Measurements from ENCODE around the gene RNF2.
"Not testable (repeated sequence)": the region's sequence is repeated elsewhere in the genome, so short reads cannot be mapped to it uniquely, and the experiment has no call there.

RNF2 gene

GRCh38 chr1:185044981-185045813, at the start of gene RNF2:
Gene RNF2, plus strand, starts transcription at chr1:185045558. Its CDS starts 41,996 bp downstream, at chr1:185087554.
- Histone ChIP-seq H2AFZ (ENCODE audit: low read length, unreplicated experiment) (peak within 1 kb of the TSS; percentile 86), H3K27me3 (ENCODE audit: insufficient read depth, low read length) (no peaks in the 10 kb centered on the region), H3K4me1 (ENCODE audit: control insufficient read depth, insufficient read depth, low read length, unreplicated experiment) (peaks cover 20% of the 10 kb centered on the region), H3K79me2 (ENCODE audit: control insufficient read depth, insufficient read depth, low read length, unreplicated experiment) (peaks cover 38% of the 10 kb centered on the region), H3K4me3 (ENCODE audit: low read depth, low read length) (peak within 1 kb of the TSS; percentile 83), H3K27ac (ENCODE audit: low read depth, low read length) (no peak within 1 kb of the TSS), H3K36me3 (ENCODE audit: insufficient read depth, low read length) (no peaks in the 10 kb centered on the region)

GRCh38 chr1:184999974-185000373, 45.4 kb upstream of the RNF2 start:
- H3K4me1 ChIP-seq (ENCODE audit: control insufficient read depth, insufficient read depth, low read length, unreplicated experiment); H3K36me3 ChIP-seq (ENCODE audit: insufficient read depth, low read length); H3K4me3 ChIP-seq (ENCODE audit: low read depth, low read length); H3K27ac ChIP-seq (ENCODE audit: low read depth, low read length); H3K79me2 ChIP-seq (ENCODE audit: control insufficient read depth, insufficient read depth, low read length, unreplicated experiment); H2AFZ ChIP-seq (ENCODE audit: low read length, unreplicated experiment): not testable (repeated sequence)
- H3K27me3 ChIP-seq (ENCODE audit: insufficient read depth, low read length): peaks cover 14% of the 10 kb centered on the region; the same call in 1 of the 2 replicates

GRCh38 chr1:185001312-185001880, 44.0 kb upstream of the RNF2 start:
- H2AFZ ChIP-seq (ENCODE audit: low read length, unreplicated experiment); H3K36me3 ChIP-seq (ENCODE audit: insufficient read depth, low read length); H3K79me2 ChIP-seq (ENCODE audit: control insufficient read depth, insufficient read depth, low read length, unreplicated experiment); H3K4me1 ChIP-seq (ENCODE audit: control insufficient read depth, insufficient read depth, low read length, unreplicated experiment); H3K4me3 ChIP-seq (ENCODE audit: low read depth, low read length); H3K27ac ChIP-seq (ENCODE audit: low read depth, low read length): not testable (repeated sequence)
- H3K27me3 ChIP-seq (ENCODE audit: insufficient read depth, low read length): peaks cover 13% of the 10 kb centered on the region; the same call in 1 of the 2 replicates

- Histone ChIP-seq H3K27ac (ENCODE audit: low read depth, low read length) (no peak overlapping the region), H3K36me3 (ENCODE audit: insufficient read depth, low read length) (no peaks in the 10 kb centered on the region), H3K4me1 (ENCODE audit: control insufficient read depth, insufficient read depth, low read length, unreplicated experiment) (no peaks in the 10 kb centered on the region), H2AFZ (ENCODE audit: low read length, unreplicated experiment) (no peak overlapping the region), H3K27me3 (ENCODE audit: insufficient read depth, low read length) (peaks cover 5% of the 10 kb centered on the region; the same call in 1 of the 2 replicates), H3K4me3 (ENCODE audit: low read depth, low read length) (no peak overlapping the region), H3K79me2 (ENCODE audit: control insufficient read depth, insufficient read depth, low read length, unreplicated experiment) (no peaks in the 10 kb centered on the region)
These were observed 36.5 kb upstream of the RNF2 start for GRCh38 chr1:185008838-185009237.

- H2AFZ ChIP-seq (ENCODE audit: low read length, unreplicated experiment): no peak overlapping the region
These were observed 35.0 kb upstream of the RNF2 start for GRCh38 chr1:185010361-185010760.

GRCh38 chr1:185014941-185015340, 30.4 kb upstream of the RNF2 start:
- H3K36me3 ChIP-seq (ENCODE audit: insufficient read depth, low read length): no peaks in the 10 kb centered on the region
- no peak overlapping the region for H2AFZ ChIP-seq (ENCODE audit: low read length, unreplicated experiment)
- no peaks in the 10 kb centered on the region for H3K79me2 ChIP-seq (ENCODE audit: control insufficient read depth, insufficient read depth, low read length, unreplicated experiment)
- 0 out of 2 replicates have a peak, but pooled peaks cover 5% of the 10 kb centered on the region for H3K27me3 ChIP-seq (ENCODE audit: insufficient read depth, low read length)
- H3K27ac ChIP-seq (ENCODE audit: low read depth, low read length): no peak overlapping the region
- peaks cover 11% of the 10 kb centered on the region for H3K4me1 ChIP-seq (ENCODE audit: control insufficient read depth, insufficient read depth, low read length, unreplicated experiment)
- H3K4me3 ChIP-seq (ENCODE audit: low read depth, low read length): no peak overlapping the region

More at GRCh38 chr1:185010361-185010760, 35.0 kb upstream of the RNF2 start:
- H3K27me3 ChIP-seq (ENCODE audit: insufficient read depth, low read length): peaks cover 5% of the 10 kb centered on the region; the same call in 1 of the 2 replicates
- H3K27ac ChIP-seq (ENCODE audit: low read depth, low read length): no peak overlapping the region
- H3K4me1 ChIP-seq (ENCODE audit: control insufficient read depth, insufficient read depth, low read length, unreplicated experiment): no peaks in the 10 kb centered on the region
- H3K36me3 ChIP-seq (ENCODE audit: insufficient read depth, low read length): no peaks in the 10 kb centered on the region
- H3K79me2 ChIP-seq (ENCODE audit: control insufficient read depth, insufficient read depth, low read length, unreplicated experiment): no peaks in the 10 kb centered on the region
- H3K4me3 ChIP-seq (ENCODE audit: low read depth, low read length): no peak overlapping the region

GRCh38 chr1:185015631-185016030, 29.7 kb upstream of the RNF2 start:
- H3K27ac ChIP-seq (ENCODE audit: low read depth, low read length): no peak overlapping the region
- no peak overlapping the region for H3K4me3 ChIP-seq (ENCODE audit: low read depth, low read length)
- H3K4me1 ChIP-seq (ENCODE audit: control insufficient read depth, insufficient read depth, low read length, unreplicated experiment): peaks cover 11% of the 10 kb centered on the region
- no peaks in the 10 kb centered on the region for H3K79me2 ChIP-seq (ENCODE audit: control insufficient read depth, insufficient read depth, low read length, unreplicated experiment)
- H3K36me3 ChIP-seq (ENCODE audit: insufficient read depth, low read length): no peaks in the 10 kb centered on the region
- H3K27me3 ChIP-seq (ENCODE audit: insufficient read depth, low read length): 0 out of 2 replicates have a peak, but pooled peaks cover 5% of the 10 kb centered on the region
- H2AFZ ChIP-seq (ENCODE audit: low read length, unreplicated experiment): no peak overlapping the region

GRCh38 chr1:185016880-185017279, 28.5 kb upstream of the RNF2 start:
- Histone ChIP-seq H3K79me2 (ENCODE audit: control insufficient read depth, insufficient read depth, low read length, unreplicated experiment) (no peaks in the 10 kb centered on the region), H3K4me3 (ENCODE audit: low read depth, low read length) (peak overlapping the region; percentile 17; the same call in 1 of the 2 replicates), H3K27me3 (ENCODE audit: insufficient read depth, low read length) (no peaks in the 10 kb centered on the region), H3K36me3 (ENCODE audit: insufficient read depth, low read length) (no peaks in the 10 kb centered on the region), H3K4me1 (ENCODE audit: control insufficient read depth, insufficient read depth, low read length, unreplicated experiment) (peaks cover 11% of the 10 kb centered on the region), H3K27ac (ENCODE audit: low read depth, low read length) (peak overlapping the region; percentile 60), H2AFZ (ENCODE audit: low read length, unreplicated experiment) (peak overlapping the region; percentile 31)

- Histone ChIP-seq H3K36me3 (ENCODE audit: insufficient read depth, low read length) (no peaks in the 10 kb centered on the region), H3K27me3 (ENCODE audit: insufficient read depth, low read length) (no peaks in the 10 kb centered on the region), H3K4me1 (ENCODE audit: control insufficient read depth, insufficient read depth, low read length, unreplicated experiment) (peaks cover 11% of the 10 kb centered on the region), H3K4me3 (ENCODE audit: low read depth, low read length) (no peak overlapping the region; the same call in 1 of the 2 replicates), H3K27ac (ENCODE audit: low read depth, low read length) (peak overlapping the region; percentile 60), H2AFZ (ENCODE audit: low read length, unreplicated experiment) (peak overlapping the region; percentile 31), H3K79me2 (ENCODE audit: control insufficient read depth, insufficient read depth, low read length, unreplicated experiment) (no peaks in the 10 kb centered on the region)
These were observed 28.0 kb upstream of the RNF2 start for GRCh38 chr1:185017338-185017737.

GRCh38 chr1:185017966-185018365, 27.4 kb upstream of the RNF2 start:
- no peaks in the 10 kb centered on the region for H3K27me3 ChIP-seq (ENCODE audit: insufficient read depth, low read length)
- H2AFZ ChIP-seq (ENCODE audit: low read length, unreplicated experiment): no peak overlapping the region
- H3K27ac ChIP-seq (ENCODE audit: low read depth, low read length): peak overlapping the region; percentile 41; the same call in 1 of the 2 replicates
- no peaks in the 10 kb centered on the region for H3K79me2 ChIP-seq (ENCODE audit: control insufficient read depth, insufficient read depth, low read length, unreplicated experiment)
- H3K4me1 ChIP-seq (ENCODE audit: control insufficient read depth, insufficient read depth, low read length, unreplicated experiment): peaks cover 11% of the 10 kb centered on the region
- no peak overlapping the region for H3K4me3 ChIP-seq (ENCODE audit: low read depth, low read length)
- H3K36me3 ChIP-seq (ENCODE audit: insufficient read depth, low read length): no peaks in the 10 kb centered on the region
